Gastrocnemius medialis (tissue), 4 donors: ENCODE results near the gene TBC1D22B.

Experiments used
- POLR2A ChIP-seq, 2 donors: fragments of 450-650 bp; IDR thresholded peaks; one replicate each; pipeline ENCODE4 v1.6.1; 2017; ENCODE audit warnings: antibody characterized with exemption in 2 of 2, mild to moderate bottlenecking in 2 of 2, moderate library complexity in 2 of 2
- TF ChIP-seq, protein P1 (sequence below), 5 experiments: fragments of 450-650 bp in 3 of 5; fragments of 200-600 bp in 2 of 5; sonication (generic) in 2 of 5; IDR thresholded peaks in 4 of 5; conservative IDR thresholded peaks in 1 of 5; 1 replicate in 4 of 5; 2 replicates in 1 of 5; pipeline ENCODE4 v1.5.1; 2016 to 2019; ENCODE audit warnings: antibody characterized with exemption in 5 of 5, mild to moderate bottlenecking in 3 of 5, moderate library complexity in 3 of 5

DNA sequence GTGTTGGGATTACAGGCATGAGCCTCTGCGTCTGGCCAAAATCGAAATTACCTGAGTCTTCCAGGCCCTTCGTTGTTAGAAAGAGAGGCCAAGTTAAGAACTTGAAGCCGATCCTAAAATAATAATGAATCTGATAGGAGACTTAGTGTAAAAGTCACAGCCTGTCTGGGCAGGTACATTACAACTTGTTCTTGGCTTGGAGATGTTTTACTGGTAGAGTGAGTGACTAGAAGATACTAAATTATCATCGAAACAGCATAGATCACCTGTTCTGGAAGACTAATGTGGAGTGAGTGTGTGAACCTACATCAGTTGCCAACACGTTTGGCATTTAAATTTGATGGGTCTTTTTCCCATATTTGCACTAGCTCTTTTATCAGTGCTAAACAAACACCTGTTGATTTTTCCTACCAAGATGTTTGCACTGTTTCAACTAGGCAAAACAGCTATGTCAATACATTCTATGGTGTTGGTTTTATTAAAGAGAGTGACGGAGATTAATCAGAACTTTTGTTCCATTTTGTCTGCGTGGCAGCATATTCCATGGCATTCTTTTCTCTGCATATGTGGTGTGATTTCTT is 5.0 kb downstream of the TBC1D22B start:
- TF ChIP-seq, protein P1, sequence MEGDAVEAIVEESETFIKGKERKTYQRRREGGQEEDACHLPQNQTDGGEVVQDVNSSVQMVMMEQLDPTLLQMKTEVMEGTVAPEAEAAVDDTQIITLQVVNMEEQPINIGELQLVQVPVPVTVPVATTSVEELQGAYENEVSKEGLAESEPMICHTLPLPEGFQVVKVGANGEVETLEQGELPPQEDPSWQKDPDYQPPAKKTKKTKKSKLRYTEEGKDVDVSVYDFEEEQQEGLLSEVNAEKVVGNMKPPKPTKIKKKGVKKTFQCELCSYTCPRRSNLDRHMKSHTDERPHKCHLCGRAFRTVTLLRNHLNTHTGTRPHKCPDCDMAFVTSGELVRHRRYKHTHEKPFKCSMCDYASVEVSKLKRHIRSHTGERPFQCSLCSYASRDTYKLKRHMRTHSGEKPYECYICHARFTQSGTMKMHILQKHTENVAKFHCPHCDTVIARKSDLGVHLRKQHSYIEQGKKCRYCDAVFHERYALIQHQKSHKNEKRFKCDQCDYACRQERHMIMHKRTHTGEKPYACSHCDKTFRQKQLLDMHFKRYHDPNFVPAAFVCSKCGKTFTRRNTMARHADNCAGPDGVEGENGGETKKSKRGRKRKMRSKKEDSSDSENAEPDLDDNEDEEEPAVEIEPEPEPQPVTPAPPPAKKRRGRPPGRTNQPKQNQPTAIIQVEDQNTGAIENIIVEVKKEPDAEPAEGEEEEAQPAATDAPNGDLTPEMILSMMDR (IDR thresholded peaks at IDR 0.05 in 4 of 5, conservative IDR thresholded peaks at IDR 0.05 in 1 of 5) = no peak
- no peak for TF ChIP-seq POLR2A (IDR thresholded peaks at IDR 0.05)
